K562 (cell line): ENCODE results near the gene IRF9. TPM values are rescaled to one million over a fixed set of nuclear protein-coding genes. Genes with fewer than 3 reads are reported as not detected.

Source experiments
- ATAC-seq: fragments of 200-7000 bp; cut with Tn5 transposase; 3 replicates; pipeline ENCODE4 v1.9.1; 2020; ENCODE audit warnings: moderate library complexity
- BruUV-seq: library from RNA; stranded (reverse); fragments of 400-500 nt; replicated peaks from 2 replicates; lab custom pipeline; 2021; lab: Mats Ljungman, UMichigan
- CTCF ChIA-PET: fragments of 300-600 bp; formaldehyde crosslinking; extraction: SDS; loops from one replicate; lab custom pipeline; 2021; ENCODE audit warnings: low intra/inter-chr PET ratio; lab: Yijun Ruan, JAX
- POLR2A ChIA-PET: fragments of 300-600, 350-650 bp; sonication (Branson Sonifier 250); formaldehyde crosslinking; extraction: SDS; loops from one replicate; lab custom pipeline; 2021; ENCODE audit warnings: antibody characterized with exemption, inconsistent platforms; lab: Yijun Ruan, JAX
- DNase-seq, 4 experiments: peaks; one replicate each; pipeline versions ENCODE4 v3.0.0 to v3.0.0-alpha.2; 2011 to 2018; ENCODE audit warnings: low spot score in 3 of 4, mixed read lengths in 3 of 4; ENCODE audit errors: extremely low read depth in 1 of 4
- FAIRE-seq: peaks from 2 replicates; lab custom pipeline; 2011; peaks lifted over from hg19 to GRCh38; lab: Jason Lieb, UNC
- H2AFZ ChIP-seq: 2 replicates; pipeline ENCODE4 v1.6.0; 2011; ENCODE audit warnings: low read depth, low read length, control low read depth, inconsistent platforms
- H3K27ac ChIP-seq: fragments of 200-600 bp; 3 replicates; pipeline ENCODE4 v1.8.0; 2011; ENCODE audit warnings: low read depth, mild to moderate bottlenecking, control low read depth, inconsistent platforms, low read length, moderate library complexity, mixed read lengths; ENCODE audit errors: extremely low read depth
- H3K27me3 ChIP-seq, 2 experiments: fragments of 300-600 bp in 1 of 2; 2 replicates in 1 of 2; 3 replicates in 1 of 2; pipeline versions ENCODE4 v1.6.0 to v1.8.0; 2011; ENCODE audit warnings: inconsistent platforms in 2 of 2, low read length in 2 of 2, mild to moderate bottlenecking in 1 of 2, mixed read lengths in 1 of 2, moderate library complexity in 1 of 2; ENCODE audit not compliant: control insufficient read depth in 2 of 2, insufficient read depth in 2 of 2
- H3K36me3 ChIP-seq: fragments of 300-600 bp; 3 replicates; pipeline ENCODE4 v1.8.0; 2011; ENCODE audit warnings: mild to moderate bottlenecking, low read length, inconsistent platforms; ENCODE audit not compliant: control insufficient read depth, insufficient read depth
- H3K4me1 ChIP-seq, 2 experiments: fragments of 200-600 bp in 1 of 2; replicated peaks in 1 of 2; 2 replicates in 1 of 2; 3 replicates in 1 of 2; pipeline versions ENCODE4 v1.5.1 to v1.8.0; 2011; ENCODE audit warnings: inconsistent platforms in 2 of 2, low read length in 2 of 2, mild to moderate bottlenecking in 1 of 2, mixed read lengths in 1 of 2, moderate library complexity in 1 of 2; ENCODE audit not compliant: control insufficient read depth in 2 of 2, insufficient read depth in 2 of 2
- H3K4me2 ChIP-seq: 2 replicates; pipeline ENCODE4 v1.6.1; 2011; ENCODE audit warnings: low read length, control low read depth, inconsistent platforms, mixed read lengths; ENCODE audit not compliant: insufficient read depth
- H3K4me3 ChIP-seq: fragments of 200-600 bp; sonication (generic), shearing (Covaris generic); 2 replicates; pipeline ENCODE4 v1.5.1; 2016; ENCODE audit warnings: control low read depth, inconsistent platforms
- H3K79me2 ChIP-seq: fragments of 200-600 bp; 3 replicates; pipeline ENCODE4 v1.8.0; 2011; ENCODE audit warnings: low read length, inconsistent platforms; ENCODE audit not compliant: control insufficient read depth, insufficient read depth
- H3K9ac ChIP-seq, 2 experiments: 2 replicates each; pipeline versions ENCODE4 v1.6.0 to v1.6.1; 2011; ENCODE audit warnings: low read depth in 2 of 2, low read length in 2 of 2, control low read depth in 1 of 2, inconsistent platforms in 1 of 2, mild to moderate bottlenecking in 1 of 2, mixed read lengths in 1 of 2; ENCODE audit not compliant: insufficient read depth in 1 of 2
- H3K9me1 ChIP-seq: one replicate; pipeline ENCODE4 v1.6.0; 2011; ENCODE audit warnings: inconsistent platforms, mild to moderate bottlenecking, low read length, moderate library complexity; ENCODE audit not compliant: control insufficient read depth, insufficient read depth
- H3K9me3 ChIP-seq: replicated peaks from 2 replicates; pipeline ENCODE4 v1.5.1; 2011; ENCODE audit warnings: low read depth, low read length, inconsistent platforms; ENCODE audit not compliant: control insufficient read depth, insufficient read depth
- H4K20me1 ChIP-seq: replicated peaks from 2 replicates; pipeline ENCODE4 v1.6.1; 2011; ENCODE audit warnings: low read length, inconsistent platforms, mixed read lengths; ENCODE audit not compliant: control insufficient read depth, insufficient read depth
- ELF2 ChIP-seq: fragments of 250-450 bp; sonication (Bioruptor Pico); IDR thresholded peaks from 2 replicates; pipeline ENCODE4 v1.5.0; 2021; ENCODE audit warnings: mild to moderate bottlenecking
- MAFG ChIP-seq: fragments of 450-650 bp; conservative IDR thresholded peaks from 2 replicates; pipeline ENCODE4 v1.6.1; 2016; ENCODE audit warnings: missing genetic modification characterization, missing compliant biosample characterization
- TRIM25 ChIP-seq: fragments of 450-650 bp; IDR thresholded peaks from 2 replicates; pipeline ENCODE4 v1.7.0; 2016; ENCODE audit warnings: borderline replicate concordance
- ZNF644 ChIP-seq: fragments of 200-800 bp; sonication (Bioruptor generic); IDR thresholded peaks from 2 replicates; pipeline ENCODE4 v1.6.1; 2016; ENCODE audit warnings: low read depth, missing genetic modification characterization, missing compliant biosample characterization
- in situ Hi-C: fragments of 300-500 bp; cut with MboI; formaldehyde crosslinking; loops from 4 replicates; pipeline ENCODE4 v1.15.0; 2018; ENCODE audit warnings: inconsistent platforms, mixed read lengths
- intact Hi-C: fragments of 100-400 bp; cut with micrococcal nuclease; formaldehyde crosslinking; loops from 2 replicates; pipeline ENCODE4 v1.14.2; 2022
- polyA plus RNA-seq, 8 experiments: library from polyadenylated mRNA; depleted of rRNA in 4 of 8; stranded (reverse) in 5 of 8; unstranded in 3 of 8; fragments of >200 nt; fragmentation: Nextera tagmentation in 2 of 8; fragmentation: Illumina TruSeq in 1 of 8; extraction: Ambion mirVana in 2 of 8; extraction: Trizol in 1 of 8; gene quantifications; 2 replicates each; pipeline versions ENCODE4 v1.2.1 to v1.2.3, GENCODE V29; 2011 to 2014; ENCODE audit warnings: inconsistent platforms in 1 of 8, missing spikeins in 1 of 8
- total RNA-seq, 7 experiments: library from RNA; depleted of rRNA in 6 of 7; stranded (reverse); fragments of >200 nt in 6 of 7; fragmentation: Illumina TruSeq in 2 of 7; extraction: Trizol in 2 of 7; gene quantifications; 2 replicates each; pipeline versions ENCODE4 v1.2.1 to v1.2.3, GENCODE V29; 2011 to 2021; ENCODE audit warnings: low replicate concordance in 1 of 7
- TF ChIP-seq, protein P1 (sequence below): fragments of 250-450 bp; sonication (Bioruptor Pico); IDR thresholded peaks from 2 replicates; pipeline ENCODE4 v1.4.0; 2020

IRF9 gene
- total and polyA plus RNA-seq, 9 of the 15 experiments (the other 6 are each of a cell fraction or from before 2014, with no cell fraction given), result 0.79 to 14.8 (median 6.1) TPM

- H4K20me1 ChIP-seq, result no peaks in the 10 kb centered on the region
- DNase-seq, result no peak
- no peak overlapping the region for H3K4me3 ChIP-seq
- no peaks in the 10 kb centered on the region for H3K9me1 ChIP-seq
- H3K9me3 ChIP-seq, result no peaks in the 10 kb centered on the region
- TF ChIP-seq, protein P1, sequence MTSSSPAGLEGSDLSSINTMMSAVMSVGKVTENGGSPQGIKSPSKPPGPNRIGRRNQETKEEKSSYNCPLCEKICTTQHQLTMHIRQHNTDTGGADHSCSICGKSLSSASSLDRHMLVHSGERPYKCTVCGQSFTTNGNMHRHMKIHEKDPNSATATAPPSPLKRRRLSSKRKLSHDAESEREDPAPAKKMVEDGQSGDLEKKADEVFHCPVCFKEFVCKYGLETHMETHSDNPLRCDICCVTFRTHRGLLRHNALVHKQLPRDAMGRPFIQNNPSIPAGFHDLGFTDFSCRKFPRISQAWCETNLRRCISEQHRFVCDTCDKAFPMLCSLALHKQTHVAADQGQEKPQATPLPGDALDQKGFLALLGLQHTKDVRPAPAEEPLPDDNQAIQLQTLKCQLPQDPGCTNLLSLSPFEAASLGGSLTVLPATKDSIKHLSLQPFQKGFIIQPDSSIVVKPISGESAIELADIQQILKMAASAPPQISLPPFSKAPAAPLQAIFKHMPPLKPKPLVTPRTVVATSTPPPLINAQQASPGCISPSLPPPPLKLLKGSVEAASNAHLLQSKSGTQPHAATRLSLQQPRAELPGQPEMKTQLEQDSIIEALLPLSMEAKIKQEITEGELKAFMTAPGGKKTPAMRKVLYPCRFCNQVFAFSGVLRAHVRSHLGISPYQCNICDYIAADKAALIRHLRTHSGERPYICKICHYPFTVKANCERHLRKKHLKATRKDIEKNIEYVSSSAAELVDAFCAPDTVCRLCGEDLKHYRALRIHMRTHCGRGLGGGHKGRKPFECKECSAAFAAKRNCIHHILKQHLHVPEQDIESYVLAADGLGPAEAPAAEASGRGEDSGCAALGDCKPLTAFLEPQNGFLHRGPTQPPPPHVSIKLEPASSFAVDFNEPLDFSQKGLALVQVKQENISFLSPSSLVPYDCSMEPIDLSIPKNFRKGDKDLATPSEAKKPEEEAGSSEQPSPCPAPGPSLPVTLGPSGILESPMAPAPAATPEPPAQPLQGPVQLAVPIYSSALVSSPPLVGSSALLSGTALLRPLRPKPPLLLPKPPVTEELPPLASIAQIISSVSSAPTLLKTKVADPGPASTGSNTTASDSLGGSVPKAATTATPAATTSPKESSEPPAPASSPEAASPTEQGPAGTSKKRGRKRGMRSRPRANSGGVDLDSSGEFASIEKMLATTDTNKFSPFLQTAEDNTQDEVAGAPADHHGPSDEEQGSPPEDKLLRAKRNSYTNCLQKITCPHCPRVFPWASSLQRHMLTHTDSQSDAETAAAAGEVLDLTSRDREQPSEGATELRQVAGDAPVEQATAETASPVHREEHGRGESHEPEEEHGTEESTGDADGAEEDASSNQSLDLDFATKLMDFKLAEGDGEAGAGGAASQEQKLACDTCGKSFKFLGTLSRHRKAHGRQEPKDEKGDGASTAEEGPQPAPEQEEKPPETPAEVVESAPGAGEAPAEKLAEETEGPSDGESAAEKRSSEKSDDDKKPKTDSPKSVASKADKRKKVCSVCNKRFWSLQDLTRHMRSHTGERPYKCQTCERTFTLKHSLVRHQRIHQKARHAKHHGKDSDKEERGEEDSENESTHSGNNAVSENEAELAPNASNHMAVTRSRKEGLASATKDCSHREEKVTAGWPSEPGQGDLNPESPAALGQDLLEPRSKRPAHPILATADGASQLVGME (CRISPR knock-in tag), result no peak
- TF ChIP-seq ZNF644, result no peak
- no peak for TF ChIP-seq TRIM25
- TF ChIP-seq MAFG (tag), result no peak
- TF ChIP-seq ELF2 (CRISPR knock-in tag), result no peak
- TF ChIP-seq, all 486 proteins: peak for 0
- POLR2A ChIA-PET, result interaction anchor here (0.6 to 4.2 kb wide), 2 partner anchors 11 to 14 kb away, joined by 3 to 38 read pairs; partner anchors contain the start of genes DCAF11, EMC9 and NRL
- Histone ChIP-seq H3K79me2 (no peaks in the 10 kb centered on the region), H3K36me3 (peaks cover 12% of the 10 kb centered on the region; the same call in 2 of the 3 replicates), H3K27me3 (no peaks in the 10 kb centered on the region), H3K9ac (no peak overlapping the region), H3K4me1 (peaks cover 6 to 17% of the 10 kb centered on the region in 2 experiments; a peak in 4 of 5 replicates), H3K4me2 (no peak overlapping the region), H3K27ac (no peak overlapping the region), H2AFZ (no peak overlapping the region)
- no TSS peak for BruUV-seq
- in situ Hi-C loops, result no loop called here
- intact Hi-C loops, result no loop called here
- no peak for FAIRE-seq
- CTCF ChIA-PET, result no interaction called here
- no peak for ATAC-seq
Measured at GRCh38 chr14:24126939-24127338, 34.1 kb upstream of the IRF9 start.
